Gastroesophageal sphincter (tissue), 4 donors: ENCODE measurements around the gene KRTAP10-6. TPM values are rescaled to one million over a fixed set of nuclear protein-coding genes. Genes with fewer than 3 reads are reported as not detected.
"Not testable (repeated sequence)": the region's sequence is repeated elsewhere in the genome, so short reads cannot be mapped to it uniquely, and the experiment has no call there.

Experiments
- ATAC-seq: fragments of 150-250 bp; one replicate; pipeline ENCODE4 v1.9.1; 2016; ENCODE audit warnings: mild to moderate bottlenecking, moderate library complexity
- H3K27ac ChIP-seq, 4 donors: fragments of 200-600 bp; sonication (generic) in 3 of 4; 1 replicate in 3 of 4; 2 replicates in 1 of 4; pipeline ENCODE4 v1.5.1; 2016 to 2019
- H3K27me3 ChIP-seq: fragments of 200-600 bp; sonication (generic); one replicate; pipeline ENCODE4 v1.5.1; 2019
- H3K36me3 ChIP-seq, 2 donors: fragments of 200-600 bp; sonication (generic); one replicate each; pipeline ENCODE4 v1.5.1; 2019; ENCODE audit warnings: control low read depth in 1 of 2
- H3K4me1 ChIP-seq, 3 donors: fragments of 200-600 bp; sonication (generic); 1 replicate in 2 of 3; 2 replicates in 1 of 3; pipeline ENCODE4 v1.5.1; 2016 to 2019; ENCODE audit warnings: control low read depth in 2 of 3
- H3K4me3 ChIP-seq, 2 donors: fragments of 200-600 bp; sonication (generic); one replicate each; pipeline ENCODE4 v1.5.1; 2019; ENCODE audit warnings: mild to moderate bottlenecking in 1 of 2, moderate library complexity in 1 of 2
- H3K9me3 ChIP-seq, 3 donors: fragments of 200-600 bp; sonication (generic); one replicate each; pipeline ENCODE4 v1.5.1; 2017 to 2019; ENCODE audit warnings: control low read depth in 2 of 3
- CTCF ChIP-seq, 4 experiments: fragments of 200-600 bp in 2 of 4; fragments of 450-650 bp in 2 of 4; sonication (generic) in 1 of 4; IDR thresholded peaks; one replicate each; pipeline ENCODE4 v1.5.1; 2017 to 2019; ENCODE audit warnings: antibody characterized with exemption in 4 of 4, mild to moderate bottlenecking in 2 of 4, moderate library complexity in 2 of 4
- EP300 ChIP-seq: sonication (generic); formaldehyde crosslinking; IDR thresholded peaks from one replicate; pipeline ENCODE4 v1.6.1; 2017; ENCODE audit warnings: antibody characterized with exemption, mild to moderate bottlenecking
- POLR2A ChIP-seq, 2 donors: fragments of 450-650 bp; IDR thresholded peaks; one replicate each; pipeline ENCODE4 v1.6.1; 2017; ENCODE audit warnings: antibody characterized with exemption in 2 of 2, mild to moderate bottlenecking in 2 of 2, moderate library complexity in 1 of 2
- POLR2AphosphoS5 ChIP-seq: sonication (generic); formaldehyde crosslinking; IDR thresholded peaks from one replicate; pipeline ENCODE4 v1.6.1; 2017; ENCODE audit warnings: antibody characterized with exemption
- WGBS, 2 donors: methylation state at CpG; one replicate each; pipeline ENCODE4 v1.1.5; 2018; ENCODE audit warnings: low coverage in 1 of 2; 5-methylcytosine and 5-hydroxymethylcytosine counted together
- total RNA-seq, 4 donors: library from RNA; depleted of rRNA; stranded (reverse); fragments of >200 nt; gene quantifications; one replicate each; pipeline ENCODE4 v1.1.0, GENCODE V29; 2016

The KRTAP10-6 gene
- total RNA-seq, 4 donors from 2014 or later: not detected

- H3K36me3 ChIP-seq: no peaks in the 10 kb centered on the region
- H3K27me3 ChIP-seq: peaks cover 62% of the 10 kb centered on the region
- no peak overlapping the region for H3K27ac ChIP-seq
- no peak for ATAC-seq
- TF ChIP-seq CTCF (IDR thresholded peaks at IDR 0.05): no peak
- TF ChIP-seq POLR2A (IDR thresholded peaks at IDR 0.05): no peak
- TF ChIP-seq POLR2AphosphoS5: no peak
- TF ChIP-seq EP300: no peak
- 46% methylated on average over 4 of the region's 10 CpGs; no CpG with 5 or more reads in 1 of the 2 donors for WGBS, 2 donors
- H3K9me3 ChIP-seq: peaks cover 0 to 25% (median 0%) of the 10 kb centered on the region in 3 donors
- H3K4me1 ChIP-seq: no peaks in the 10 kb centered on the region
- no peak overlapping the region for H3K4me3 ChIP-seq
These were observed 41.5 kb downstream of the KRTAP10-6 start for GRCh38 chr21:44550807-44551206.

GRCh38 chr21:44550285-44550684 lies 42.0 kb downstream of the KRTAP10-6 start:
- no CpG with 5 or more reads among the region's 17 CpGs for WGBS, 2 donors
- not testable (repeated sequence) for H3K27ac ChIP-seq, H3K4me3 ChIP-seq, H3K36me3 ChIP-seq, H3K4me1 ChIP-seq, ATAC-seq
- Histone ChIP-seq H3K27me3 (peaks cover 57% of the 10 kb centered on the region), H3K9me3 (peaks cover 0 to 26% (median 0%) of the 10 kb centered on the region in 3 donors)

- no peak overlapping the region for H3K4me3 ChIP-seq
- H3K27me3 ChIP-seq: peaks cover 52% of the 10 kb centered on the region
- no peak for ATAC-seq
- no peak for TF ChIP-seq POLR2AphosphoS5
- 74 to 86% methylated on average over 7 to 8 of the region's 25 CpGs for WGBS, 2 donors
- peaks cover 0 to 26% (median 0%) of the 10 kb centered on the region in 3 donors for H3K9me3 ChIP-seq
- H3K36me3 ChIP-seq: no peaks in the 10 kb centered on the region
- H3K27ac ChIP-seq: no peak overlapping the region
- H3K4me1 ChIP-seq: no peaks in the 10 kb centered on the region
These were observed 42.6 kb downstream of the KRTAP10-6 start for GRCh38 chr21:44549525-44550211.

- ATAC-seq: no peak
- Histone ChIP-seq H3K9me3 (peaks cover 0 to 20% (median 0%) of the 10 kb centered on the region in 3 donors), H3K4me1 (no peaks in the 10 kb centered on the region), H3K27me3 (peaks cover 44% of the 10 kb centered on the region), H3K4me3 (no peak overlapping the region), H3K36me3 (no peaks in the 10 kb centered on the region), H3K27ac (no peak overlapping the region)
- 10 to 16% methylated on average over 12 to 14 of the region's 14 CpGs for WGBS, 2 donors
- TF ChIP-seq EP300: no peak
- no peak for TF ChIP-seq CTCF (IDR thresholded peaks at IDR 0.05)
- TF ChIP-seq POLR2AphosphoS5: no peak
- no peak for TF ChIP-seq POLR2A (IDR thresholded peaks at IDR 0.05)
These were observed 43.4 kb downstream of the KRTAP10-6 start for GRCh38 chr21:44548922-44549321.

- ATAC-seq: no peak
- Histone ChIP-seq H3K4me1 (no peaks in the 10 kb centered on the region), H3K27ac (no peak overlapping the region), H3K27me3 (peaks cover 40% of the 10 kb centered on the region), H3K9me3 (peaks cover 0 to 21% (median 0%) of the 10 kb centered on the region in 3 donors), H3K4me3 (no peak overlapping the region), H3K36me3 (no peaks in the 10 kb centered on the region)
- 27 to 39% methylated on average over 6 to 10 of the region's 13 CpGs for WGBS, 2 donors
- TF ChIP-seq POLR2A (IDR thresholded peaks at IDR 0.05) (no peak), CTCF (IDR thresholded peaks at IDR 0.05) (no peak), EP300 (no peak), POLR2AphosphoS5 (no peak)
These were observed 43.9 kb downstream of the KRTAP10-6 start for GRCh38 chr21:44548381-44548780.

GRCh38 chr21:44547656-44548331 lies 44.5 kb downstream of the KRTAP10-6 start:
- H3K4me3 ChIP-seq: no peak overlapping the region
- no peak overlapping the region for H3K27ac ChIP-seq
- 30 to 68% methylated on average over 2 to 4 of the region's 5 CpGs for WGBS, 2 donors
- H3K36me3 ChIP-seq: no peaks in the 10 kb centered on the region
- H3K27me3 ChIP-seq: peaks cover 40% of the 10 kb centered on the region
- peaks cover 0 to 26% (median 0%) of the 10 kb centered on the region in 3 donors for H3K9me3 ChIP-seq
- TF ChIP-seq POLR2A (IDR thresholded peaks at IDR 0.05) (no peak), CTCF (IDR thresholded peaks at IDR 0.05) (no peak), POLR2AphosphoS5 (no peak), EP300 (no peak)
- no peaks in the 10 kb centered on the region for H3K4me1 ChIP-seq
- no peak for ATAC-seq
